Thoracic aorta (tissue), 2 donors: ENCODE results near the gene PLPP1. TPM values are rescaled to one million over a fixed set of nuclear protein-coding genes. Genes with fewer than 3 reads are reported as not detected.
"Not testable (repeated sequence)": the region's sequence is repeated elsewhere in the genome, so short reads cannot be mapped to it uniquely, and the experiment has no call there.

Source experiments
- ATAC-seq: fragments of 150-250 bp; one replicate; pipeline ENCODE4 v1.8.0; 2017; ENCODE audit warnings: low read depth; ENCODE audit not compliant: insufficient number of reproducible peaks, low FRiP score
- DNase-seq: peaks from one replicate; pipeline ENCODE4 v3.0.0-alpha.2; 2020; ENCODE audit warnings: low spot score
- H3K27ac ChIP-seq, 2 donors: fragments of 200-600 bp; sonication (generic); 1 replicate in 1 of 2; 2 replicates in 1 of 2; pipeline ENCODE4 v1.5.1; 2016; ENCODE audit warnings: mild to moderate bottlenecking in 2 of 2, moderate library complexity in 2 of 2
- H3K27me3 ChIP-seq: fragments of 200-600 bp; sonication (generic); replicated peaks from 2 replicates; pipeline ENCODE4 v1.6.0; 2016; ENCODE audit warnings: mild to moderate bottlenecking; ENCODE audit not compliant: insufficient read depth
- H3K36me3 ChIP-seq: fragments of 200-600 bp; sonication (generic); one replicate; pipeline ENCODE4 v1.5.1; 2016
- H3K4me1 ChIP-seq, 2 donors: fragments of 200-600 bp; sonication (generic); 1 replicate in 1 of 2; 2 replicates in 1 of 2; pipeline versions ENCODE4 v1.5.1 to v1.6.0; 2016; ENCODE audit warnings: low read depth in 2 of 2, mild to moderate bottlenecking in 1 of 2; ENCODE audit not compliant: control insufficient read depth in 1 of 2
- H3K4me3 ChIP-seq: fragments of 200-600 bp; sonication (generic); 2 replicates; pipeline ENCODE4 v1.5.1; 2016; ENCODE audit warnings: mild to moderate bottlenecking
- H3K9me3 ChIP-seq: fragments of 200-600 bp; sonication (generic); 2 replicates; pipeline ENCODE4 v1.5.1; 2016
- CTCF ChIP-seq: fragments of 200-600 bp; sonication (generic); IDR thresholded peaks from one replicate; pipeline ENCODE4 v1.5.1; 2019; ENCODE audit warnings: antibody characterized with exemption
- total RNA-seq, 2 donors: library from RNA; depleted of rRNA; stranded (reverse); fragments of >200 nt; gene quantifications; one replicate each; pipeline versions ENCODE4 v1.1.0 to v1.2.3, GENCODE V29; 2016

PLPP1 gene
- total RNA-seq, 2 donors from 2014 or later = 341 to 509 TPM

GRCh38 chr5:55509097-55509496 is 25.7 kb downstream of the PLPP1 start:
- H3K4me3 ChIP-seq = no peak overlapping the region
- H3K36me3 ChIP-seq = no peaks in the 10 kb centered on the region
- TF ChIP-seq CTCF = no peak
- ATAC-seq (no peak), DNase-seq (no peak)
- peaks cover 41 to 65% of the 10 kb centered on the region in 2 donors for H3K4me1 ChIP-seq
- no peak overlapping the region for H3K27ac ChIP-seq
- H3K27me3 ChIP-seq = no peaks in the 10 kb centered on the region
- H3K9me3 ChIP-seq = no peaks in the 10 kb centered on the region

GRCh38 chr5:55507574-55507973 is 27.2 kb downstream of the PLPP1 start:
- Histone ChIP-seq H3K9me3 (no peaks in the 10 kb centered on the region), H3K36me3 (no peaks in the 10 kb centered on the region), H3K4me3 (no peak overlapping the region), H3K27me3 (no peaks in the 10 kb centered on the region), H3K4me1 (peaks cover 41 to 67% of the 10 kb centered on the region in 2 donors), H3K27ac (no peak overlapping the region)
- no peak for TF ChIP-seq CTCF
- no peak for DNase-seq
- ATAC-seq = no peak

GRCh38 chr5:55505711-55506110 is 29.1 kb downstream of the PLPP1 start:
- H3K27me3 ChIP-seq, DNase-seq, H3K4me3 ChIP-seq, ATAC-seq, H3K36me3 ChIP-seq, H3K27ac ChIP-seq, H3K9me3 ChIP-seq: not testable (repeated sequence)
- H3K4me1 ChIP-seq = peaks cover 36 to 73% of the 10 kb centered on the region in 2 donors

- not testable (repeated sequence) for H3K36me3 ChIP-seq, H3K27me3 ChIP-seq, H3K4me3 ChIP-seq, H3K9me3 ChIP-seq, ATAC-seq, DNase-seq, H3K27ac ChIP-seq
- peaks cover 28 to 60% of the 10 kb centered on the region in 2 donors for H3K4me1 ChIP-seq
Measured at GRCh38 chr5:55503917-55504316, 30.8 kb downstream of the PLPP1 start.

- Histone ChIP-seq H3K9me3 (no peaks in the 10 kb centered on the region), H3K4me3 (no peak overlapping the region), H3K27ac (no peak overlapping the region), H3K4me1 (peaks cover 27 to 60% of the 10 kb centered on the region in 2 donors), H3K27me3 (no peaks in the 10 kb centered on the region), H3K36me3 (no peaks in the 10 kb centered on the region)
- DNase-seq (no peak), ATAC-seq (no peak)
- no peak for TF ChIP-seq CTCF
Measured at GRCh38 chr5:55502759-55503158, 32.0 kb downstream of the PLPP1 start.

- H3K4me1 ChIP-seq = peaks cover 10 to 46% of the 10 kb centered on the region in 2 donors
- no peak overlapping the region for H3K4me3 ChIP-seq
- no peak for TF ChIP-seq CTCF
- no peaks in the 10 kb centered on the region for H3K36me3 ChIP-seq
- no peak overlapping the region for H3K27ac ChIP-seq
- no peaks in the 10 kb centered on the region for H3K27me3 ChIP-seq
- no peaks in the 10 kb centered on the region for H3K9me3 ChIP-seq
- DNase-seq (no peak), ATAC-seq (no peak)
Measured at GRCh38 chr5:55498457-55498856, 36.3 kb downstream of the PLPP1 start.
